Brain pericyte (primary cell): ENCODE measurements around the gene SLC4A3.
A peak's percentile ranks its signal among the peaks of the same experiment; 100 is the strongest.

Experiments used
- DNase-seq: peaks from one replicate; pipeline ENCODE4 v3.0.0-alpha.2; 2012; ENCODE audit warnings: low read depth, low spot score

The SLC4A3 gene

GRCh38 chr2:219627103-219628100 lies at the start of gene SLC4A3:
TSS of gene SLC4A3 (plus strand) at chr2:219627630. CDS start at chr2:219627993, 363 bp downstream.
- DNase-seq = no peak

- no peak for DNase-seq
Observed at GRCh38 chr2:219578811-219579613, 48.4 kb upstream of the SLC4A3 start.

- DNase-seq = no peak
Observed at GRCh38 chr2:219581346-219581745, 46.1 kb upstream of the SLC4A3 start.

- no peak for DNase-seq
Observed at GRCh38 chr2:219591091-219591490, 36.3 kb upstream of the SLC4A3 start.

GRCh38 chr2:219592736-219593135 lies 34.7 kb upstream of the SLC4A3 start:
- no peak for DNase-seq

- DNase-seq = no peak
Observed at GRCh38 chr2:219593154-219593553, 34.3 kb upstream of the SLC4A3 start.

- no peak for DNase-seq
Observed at GRCh38 chr2:219595256-219595655, 32.2 kb upstream of the SLC4A3 start.

GRCh38 chr2:219596954-219597551 lies 30.4 kb upstream of the SLC4A3 start:
- DNase-seq = no peak

GRCh38 chr2:219597552-219598307 lies 29.7 kb upstream of the SLC4A3 start, which contains the start of gene STK11IP:
TSS of gene STK11IP (plus strand) at chr2:219597857. CDS start at chr2:219598120, 263 bp downstream.
- DNase-seq = peak; percentile 84

- DNase-seq = no peak
Observed at GRCh38 chr2:219598308-219599078, 28.9 kb upstream of the SLC4A3 start.

GRCh38 chr2:219603771-219604170 lies 23.7 kb upstream of the SLC4A3 start:
- no peak for DNase-seq

GRCh38 chr2:219605607-219605954 lies 21.8 kb upstream of the SLC4A3 start:
- no peak for DNase-seq

GRCh38 chr2:219607931-219608330 lies 19.5 kb upstream of the SLC4A3 start:
- DNase-seq = no peak

- DNase-seq = no peak
Observed at GRCh38 chr2:219608399-219608964, 18.9 kb upstream of the SLC4A3 start.

GRCh38 chr2:219609149-219609750 lies 18.2 kb upstream of the SLC4A3 start:
- no peak for DNase-seq

GRCh38 chr2:219611306-219611705 lies 16.1 kb upstream of the SLC4A3 start:
- no peak for DNase-seq

GRCh38 chr2:219611866-219612576 lies 15.4 kb upstream of the SLC4A3 start:
- no peak for DNase-seq

- DNase-seq = no peak
Observed at GRCh38 chr2:219612577-219613286, 14.7 kb upstream of the SLC4A3 start.
